Left ventricle myocardium inferior (tissue), 1 donor: ENCODE measurements around the gene MORC4. TPM values are rescaled to one million over a fixed set of nuclear protein-coding genes. Genes with fewer than 3 reads are reported as not detected.
A peak's percentile ranks its signal among the peaks of the same experiment; 100 is the strongest.

ENCODE experiments used
- DNase-seq: peaks from one replicate; pipeline ENCODE4 v3.0.0-alpha.2; 2020
- H3K27ac ChIP-seq: fragments of 200-600 bp; replicated peaks from 2 replicates; pipeline ENCODE4 v1.8.0; 2021
- H3K27me3 ChIP-seq: fragments of 200-600 bp; 2 replicates; pipeline ENCODE4 v1.8.0; 2021; ENCODE audit warnings: low read depth
- H3K36me3 ChIP-seq: fragments of 200-600 bp; 2 replicates; pipeline ENCODE4 v1.8.0; 2021
- H3K4me1 ChIP-seq: fragments of 200-600 bp; 2 replicates; pipeline ENCODE4 v1.8.0; 2021
- H3K4me3 ChIP-seq: fragments of 200-600 bp; 2 replicates; pipeline ENCODE4 v1.8.0; 2021; ENCODE audit warnings: mild to moderate bottlenecking, moderate library complexity
- H3K9me3 ChIP-seq: fragments of 200-600 bp; replicated peaks from 2 replicates; pipeline ENCODE4 v1.8.0; 2021
- intact Hi-C: fragments of 100-400 bp; cut with micrococcal nuclease; formaldehyde crosslinking; loops from one replicate; pipeline ENCODE4 v1.11.0; 2022
- total RNA-seq: library from RNA; stranded (reverse); fragmentation: NEBNext Ultra II Directional; extraction: Animal tissue kit (Norgen Biotek cat#: 25700); gene quantifications from one replicate; pipeline ENCODE4 v1.2.1, GENCODE V29; 2021
- TF ChIP-seq, protein P1 (sequence below): fragments of 200-600 bp; IDR thresholded peaks from 2 replicates; pipeline ENCODE4 v1.8.0; 2021; ENCODE audit warnings: antibody characterized with exemption, mild to moderate bottlenecking, borderline replicate concordance
- donor health status: DM: no; HTN: yes; CAD: no; lungs with severe emphysema.

MORC4 gene
- total RNA-seq, 1 donor from 2014 or later = 2.6 TPM

DNA sequence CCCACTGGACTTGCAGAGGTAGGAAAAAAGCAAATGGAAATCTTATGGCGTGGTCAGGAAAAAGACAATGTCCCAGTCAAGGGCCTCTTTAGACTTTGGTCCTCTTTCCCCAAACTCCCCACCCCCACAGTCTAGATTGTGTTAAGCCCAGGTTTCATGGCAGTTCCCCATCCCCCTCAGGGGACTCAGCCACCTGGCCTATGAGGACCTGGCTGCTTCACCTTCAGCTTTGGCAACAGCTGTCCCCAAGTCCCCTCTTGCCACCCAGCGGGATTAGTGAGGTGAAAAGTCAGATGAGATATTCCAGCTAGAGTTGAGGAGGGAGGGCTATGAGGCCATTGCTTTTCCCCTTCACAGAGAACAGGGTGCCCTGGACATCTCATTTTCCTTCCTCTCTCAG, 97.3 kb downstream of the MORC4 start:
- DNase-seq = no peak
- Histone ChIP-seq H3K36me3 (no peaks in the 10 kb centered on the region), H3K27ac (no peak overlapping the region), H3K9me3 (no peaks in the 10 kb centered on the region), H3K27me3 (no peaks in the 10 kb centered on the region), H3K4me3 (no peak overlapping the region), H3K4me1 (no peaks in the 10 kb centered on the region)
- TF ChIP-seq, protein P1, sequence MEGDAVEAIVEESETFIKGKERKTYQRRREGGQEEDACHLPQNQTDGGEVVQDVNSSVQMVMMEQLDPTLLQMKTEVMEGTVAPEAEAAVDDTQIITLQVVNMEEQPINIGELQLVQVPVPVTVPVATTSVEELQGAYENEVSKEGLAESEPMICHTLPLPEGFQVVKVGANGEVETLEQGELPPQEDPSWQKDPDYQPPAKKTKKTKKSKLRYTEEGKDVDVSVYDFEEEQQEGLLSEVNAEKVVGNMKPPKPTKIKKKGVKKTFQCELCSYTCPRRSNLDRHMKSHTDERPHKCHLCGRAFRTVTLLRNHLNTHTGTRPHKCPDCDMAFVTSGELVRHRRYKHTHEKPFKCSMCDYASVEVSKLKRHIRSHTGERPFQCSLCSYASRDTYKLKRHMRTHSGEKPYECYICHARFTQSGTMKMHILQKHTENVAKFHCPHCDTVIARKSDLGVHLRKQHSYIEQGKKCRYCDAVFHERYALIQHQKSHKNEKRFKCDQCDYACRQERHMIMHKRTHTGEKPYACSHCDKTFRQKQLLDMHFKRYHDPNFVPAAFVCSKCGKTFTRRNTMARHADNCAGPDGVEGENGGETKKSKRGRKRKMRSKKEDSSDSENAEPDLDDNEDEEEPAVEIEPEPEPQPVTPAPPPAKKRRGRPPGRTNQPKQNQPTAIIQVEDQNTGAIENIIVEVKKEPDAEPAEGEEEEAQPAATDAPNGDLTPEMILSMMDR = no peak
- intact Hi-C loops = no loop called here

DNA sequence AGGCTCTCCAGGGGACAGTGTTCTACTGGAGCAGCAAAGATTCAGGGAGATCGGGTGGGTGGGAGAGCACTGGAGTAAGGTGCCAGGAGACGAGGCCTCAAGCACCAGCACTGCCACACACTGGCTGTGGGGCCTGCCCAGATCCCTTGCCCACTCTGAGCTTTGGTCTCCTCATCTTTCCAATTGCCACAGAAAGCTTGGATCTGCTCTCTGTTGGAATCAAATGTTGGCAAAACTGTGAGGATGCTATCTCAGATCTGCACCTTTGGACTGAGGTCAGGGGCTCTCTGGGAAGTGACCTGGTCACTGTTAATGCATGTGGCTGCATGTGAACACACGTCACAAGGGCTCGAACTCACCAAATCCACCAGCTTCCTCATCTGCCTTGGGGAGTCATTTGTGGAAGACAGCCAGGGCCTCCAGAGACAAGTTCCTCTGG, 98.2 kb downstream of the MORC4 start:
- Histone ChIP-seq H3K4me3 (no peak overlapping the region), H3K27me3 (no peaks in the 10 kb centered on the region), H3K36me3 (no peaks in the 10 kb centered on the region), H3K27ac (no peak overlapping the region), H3K4me1 (no peaks in the 10 kb centered on the region), H3K9me3 (no peaks in the 10 kb centered on the region)
- no peak for DNase-seq
- intact Hi-C loops = no loop called here
- TF ChIP-seq, protein P1 = no peak

DNA sequence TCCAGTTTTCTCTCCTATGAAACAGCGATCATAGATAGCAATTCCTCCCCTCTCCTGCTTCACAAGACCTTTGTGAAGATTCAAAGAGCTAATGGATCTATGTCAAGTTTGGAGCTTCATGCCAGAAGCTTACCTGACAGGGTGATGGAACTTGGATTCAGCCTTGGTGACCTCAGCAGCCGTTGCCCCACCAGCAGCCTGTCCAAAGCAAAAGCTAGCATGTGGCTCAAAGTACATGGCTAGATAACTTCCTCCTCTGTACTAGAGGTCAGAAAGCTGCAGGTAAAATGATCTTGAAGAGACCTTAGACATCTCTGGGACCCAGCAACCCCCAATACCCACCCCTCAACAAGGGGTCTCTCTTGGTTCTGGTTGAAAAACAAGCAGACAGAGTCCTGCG, 98.7 kb downstream of the MORC4 start:
- DNase-seq = no peak
- H3K27ac ChIP-seq = no peak overlapping the region
- no peaks in the 10 kb centered on the region for H3K4me1 ChIP-seq
- H3K27me3 ChIP-seq = no peaks in the 10 kb centered on the region
- TF ChIP-seq, protein P1 = no peak
- no peak overlapping the region for H3K4me3 ChIP-seq
- intact Hi-C loops = no loop called here
- H3K9me3 ChIP-seq = no peaks in the 10 kb centered on the region
- no peaks in the 10 kb centered on the region for H3K36me3 ChIP-seq

DNA sequence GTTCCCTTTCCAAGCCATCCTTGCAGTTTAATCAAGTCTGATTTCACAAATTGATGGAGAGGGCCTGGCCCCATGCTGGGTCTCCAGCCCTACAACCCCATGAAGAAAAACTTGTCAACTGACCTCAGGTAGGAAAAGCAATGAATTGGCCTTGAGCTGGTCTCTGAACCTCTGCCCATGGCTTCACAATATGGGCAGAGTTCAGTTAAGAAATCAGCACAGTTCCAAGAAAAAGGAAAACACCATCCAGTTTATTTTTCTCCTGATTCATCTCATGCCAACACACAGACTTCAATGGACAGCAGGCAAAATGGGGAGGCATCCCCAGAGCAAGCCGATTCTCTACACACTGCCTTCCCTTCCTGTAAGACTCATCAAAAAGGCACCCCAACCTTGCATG, 100.2 kb downstream of the MORC4 start:
- no peak overlapping the region for H3K4me3 ChIP-seq
- no peak overlapping the region for H3K27ac ChIP-seq
- intact Hi-C loops = loop anchor here (10.0 kb wide), 1 partner anchor 55 kb away; no protein-coding TSS in a partner anchor
- no peak for DNase-seq
- no peaks in the 10 kb centered on the region for H3K36me3 ChIP-seq
- H3K9me3 ChIP-seq = no peaks in the 10 kb centered on the region
- no peaks in the 10 kb centered on the region for H3K4me1 ChIP-seq
- H3K27me3 ChIP-seq = no peaks in the 10 kb centered on the region
- TF ChIP-seq, protein P1 = no peak

DNA sequence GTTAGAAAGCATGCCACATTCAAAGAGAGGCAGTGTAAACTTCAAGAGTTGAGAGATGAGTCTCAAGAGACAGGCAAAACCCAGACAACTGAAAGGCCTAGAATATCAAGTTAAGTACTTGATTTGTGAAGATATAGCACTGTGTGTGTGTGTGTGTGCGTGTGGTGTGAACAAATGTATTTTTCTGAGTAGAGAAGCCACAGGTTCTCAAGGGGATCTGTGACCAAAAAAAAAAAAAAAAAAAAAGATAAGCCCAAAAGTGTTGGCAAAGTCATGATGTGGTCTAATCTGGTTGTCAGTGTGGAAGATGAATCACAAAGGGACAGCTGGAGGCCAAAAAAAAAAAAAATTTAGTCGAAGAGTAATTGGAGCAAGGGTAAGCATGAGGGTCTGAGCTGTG, 100.7 kb downstream of the MORC4 start:
- Histone ChIP-seq H3K4me3 (no peak overlapping the region), H3K27me3 (no peaks in the 10 kb centered on the region), H3K4me1 (no peaks in the 10 kb centered on the region), H3K9me3 (no peaks in the 10 kb centered on the region), H3K27ac (no peak overlapping the region), H3K36me3 (no peaks in the 10 kb centered on the region)
- TF ChIP-seq, protein P1 = no peak
- no peak for DNase-seq
- intact Hi-C loops = loop anchor here (10.0 kb wide), 1 partner anchor 56 kb away; no protein-coding TSS in a partner anchor

DNA sequence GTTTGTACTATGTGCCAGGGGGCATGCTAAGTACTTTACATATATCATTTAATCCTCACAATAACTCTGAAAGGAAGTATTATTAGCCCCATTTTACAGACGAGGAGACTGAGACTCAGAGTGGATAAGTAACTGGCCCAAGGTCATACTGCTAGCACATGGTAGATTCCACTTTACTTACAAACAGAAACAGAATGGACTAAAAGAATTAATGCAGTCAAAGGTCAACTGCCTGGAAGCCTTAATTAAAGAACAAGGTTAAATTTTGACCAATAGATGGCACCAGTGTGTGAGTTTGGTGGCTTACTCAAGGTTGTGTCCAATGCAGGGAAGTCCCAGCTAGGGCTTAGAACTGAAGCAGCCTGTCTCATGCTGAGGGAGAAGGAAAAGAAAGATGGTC, 101.5 kb downstream of the MORC4 start:
- H3K27me3 ChIP-seq = no peaks in the 10 kb centered on the region
- H3K4me1 ChIP-seq = no peaks in the 10 kb centered on the region
- H3K9me3 ChIP-seq = no peaks in the 10 kb centered on the region
- intact Hi-C loops = loop anchor here (10.0 kb wide), 1 partner anchor 56 kb away; no protein-coding TSS in a partner anchor
- no peak for DNase-seq
- TF ChIP-seq, protein P1 = peak; percentile 45
- no peaks in the 10 kb centered on the region for H3K36me3 ChIP-seq
- H3K4me3 ChIP-seq = no peak overlapping the region
- no peak overlapping the region for H3K27ac ChIP-seq
